ENCODE results near the gene UBAP2. TPM values are rescaled to one million over a fixed set of nuclear protein-coding genes. Genes with fewer than 3 reads are reported as not detected.

The UBAP2 gene
- total RNA-seq, 2 experiments from 2014 or later = 24.7 to 26.5 TPM

GRCh38 chr9:34037626-34038025 is 11.1 kb downstream of the UBAP2 start:
- H3K4me3 Mint-ChIP-seq = no peak overlapping the region
- CTCF ChIA-PET = no interaction called here
- H3K9me3 Mint-ChIP-seq = no peaks in the 10 kb centered on the region
- ATAC-seq (ENCODE audit: poor library complexity) (no peak), DNase-seq (no peak)
- H3K4me1 Mint-ChIP-seq (ENCODE audit: low read depth) = peaks cover 22% of the 10 kb centered on the region
- no peak overlapping the region for H3K27ac Mint-ChIP-seq
- H3K27me3 Mint-ChIP-seq = no peaks in the 10 kb centered on the region
- no peak for TF ChIP-seq CTCF (IDR thresholded peaks at IDR 0.05)
- H3K9me3 ChIP-seq (ENCODE audit: control insufficient read depth in 1 of 2, insufficient read depth in 1 of 2, low read length in 2 of 2) = no peaks in the 10 kb centered on the region
- H3K36me3 Mint-ChIP-seq (ENCODE audit: low read depth) = peaks cover 22% of the 10 kb centered on the region
- POLR2A ChIA-PET = interaction anchor here (0.7 kb wide), 1 partner anchor 11 kb away, joined by 4 read pairs; the partner anchor contains the start of gene UBAP2
- no peaks in the 10 kb centered on the region for H3K27me3 ChIP-seq (ENCODE audit: control insufficient read depth in 1 of 2, insufficient read depth in 2 of 2, low read length in 2 of 2)
- H3K36me3 ChIP-seq (ENCODE audit: insufficient read depth, low read length) = peaks cover 3% of the 10 kb centered on the region
- H3K27ac ChIP-seq (ENCODE audit: low read depth in 1 of 2, low read length in 2 of 2) = no peak overlapping the region
- no peak overlapping the region for H3K4me3 ChIP-seq (ENCODE audit: low read length)
- intact Hi-C loops (cut with DNase I, micrococcal nuclease) = loop anchor here in 1 of 2 experiments (5.0 kb wide), 1 partner anchor 35 kb away; no protein-coding TSS in a partner anchor
- no peaks in the 10 kb centered on the region for H3K4me1 ChIP-seq (ENCODE audit: insufficient read depth, low read length)

- Mint-ChIP-seq H3K9me3 (no peaks in the 10 kb centered on the region), H3K27ac (no peak overlapping the region), H3K4me1 (ENCODE audit: low read depth) (peaks cover 25% of the 10 kb centered on the region), H3K27me3 (no peaks in the 10 kb centered on the region), H3K4me3 (no peak overlapping the region), H3K36me3 (ENCODE audit: low read depth) (peaks cover 25% of the 10 kb centered on the region)
- ChIA-PET CTCF (no interaction called here), POLR2A (no interaction called here)
- intact Hi-C loops (cut with DNase I, micrococcal nuclease) = loop anchor here in 1 of 2 experiments (5.0 kb wide), 1 partner anchor 34 kb away; no protein-coding TSS in a partner anchor
- Histone ChIP-seq H3K4me1 (ENCODE audit: insufficient read depth, low read length) (no peaks in the 10 kb centered on the region), H3K9me3 (ENCODE audit: control insufficient read depth in 1 of 2, insufficient read depth in 1 of 2, low read length in 2 of 2) (no peaks in the 10 kb centered on the region), H3K4me3 (ENCODE audit: low read length) (no peak overlapping the region), H3K36me3 (ENCODE audit: insufficient read depth, low read length) (peaks cover 3% of the 10 kb centered on the region), H3K27me3 (ENCODE audit: control insufficient read depth in 1 of 2, insufficient read depth in 2 of 2, low read length in 2 of 2) (no peaks in the 10 kb centered on the region), H3K27ac (ENCODE audit: low read depth in 1 of 2, low read length in 2 of 2) (no peak overlapping the region)
- DNase-seq (no peak), ATAC-seq (ENCODE audit: poor library complexity) (no peak)
- no peak for TF ChIP-seq CTCF (IDR thresholded peaks at IDR 0.05)
These were observed 12.1 kb downstream of the UBAP2 start for GRCh38 chr9:34036625-34037024.

- Mint-ChIP-seq H3K36me3 (ENCODE audit: low read depth) (peaks cover 26% of the 10 kb centered on the region), H3K9me3 (no peaks in the 10 kb centered on the region), H3K27ac (no peak overlapping the region), H3K4me1 (ENCODE audit: low read depth) (peaks cover 25% of the 10 kb centered on the region), H3K4me3 (no peak overlapping the region), H3K27me3 (no peaks in the 10 kb centered on the region)
- H3K4me1 ChIP-seq (ENCODE audit: insufficient read depth, low read length) = no peaks in the 10 kb centered on the region
- no peak for TF ChIP-seq CTCF (IDR thresholded peaks at IDR 0.05)
- H3K9me3 ChIP-seq (ENCODE audit: control insufficient read depth in 1 of 2, insufficient read depth in 1 of 2, low read length in 2 of 2) = no peaks in the 10 kb centered on the region
- H3K4me3 ChIP-seq (ENCODE audit: low read length) = no peak overlapping the region
- DNase-seq (no peak), ATAC-seq (ENCODE audit: poor library complexity) (no peak)
- peaks cover 6% of the 10 kb centered on the region for H3K36me3 ChIP-seq (ENCODE audit: insufficient read depth, low read length)
- ChIA-PET CTCF (no interaction called here), POLR2A (no interaction called here)
- no peaks in the 10 kb centered on the region for H3K27me3 ChIP-seq (ENCODE audit: control insufficient read depth in 1 of 2, insufficient read depth in 2 of 2, low read length in 2 of 2)
- intact Hi-C loops (cut with DNase I, micrococcal nuclease) = loop anchor here in 1 of 2 experiments (5.0 kb wide), 1 partner anchor 33 kb away; no protein-coding TSS in a partner anchor
- H3K27ac ChIP-seq (ENCODE audit: low read depth in 1 of 2, low read length in 2 of 2) = no peak overlapping the region
These were observed 13.0 kb downstream of the UBAP2 start for GRCh38 chr9:34035656-34036055.
